ENCODE results near the gene PAPLN. TPM values are rescaled to one million over a fixed set of nuclear protein-coding genes. Genes with fewer than 3 reads are reported as not detected.

The PAPLN gene
- total and polyA plus RNA-seq, 4 donors: 0.68 to 2.8 (median 1.3) TPM

GRCh38 chr14:73273799-73274198 is 36.5 kb downstream of the PAPLN start (continued):
- no peak for TF ChIP-seq CTCF (IDR thresholded peaks at IDR 0.05; ENCODE audit: low read depth, low read length, missing input control)
- no peak for TF ChIP-seq RAD21 (IDR thresholded peaks at IDR 0.05)

GRCh38 chr14:73276836-73277235 is 39.5 kb downstream of the PAPLN start:
- no peaks in the 10 kb centered on the region for H3K4me1 ChIP-seq (ENCODE audit: control insufficient read depth in 4 of 4, insufficient read depth in 4 of 4, low read length in 3 of 4)
- no peak overlapping the region for H3K9ac ChIP-seq (ENCODE audit: low read depth in 1 of 2, low read length in 2 of 2)
- DNase-seq (ENCODE audit: low spot score): no peak
- H3K27me3 ChIP-seq (ENCODE audit: control insufficient read depth in 4 of 4, insufficient read depth in 4 of 4, low read length in 3 of 4): no peaks in the 10 kb centered on the region
- H3K36me3 ChIP-seq (ENCODE audit: control insufficient read depth in 4 of 4, insufficient read depth in 3 of 4, low read depth in 1 of 4, low read length in 3 of 4): peaks cover 10 to 54% (median 43%) of the 10 kb centered on the region in 4 donors
- no peak overlapping the region for H3K27ac ChIP-seq (ENCODE audit: low read depth in 1 of 2, low read length in 2 of 2)
- WGBS: 95% methylated on average over 7 of the region's 7 CpGs
- H3K9me3 ChIP-seq (ENCODE audit: control insufficient read depth in 4 of 4, low read length in 3 of 4): no peaks in the 10 kb centered on the region
- TF ChIP-seq FOXA1 (IDR thresholded peaks at IDR 0.05): no peak
- TF ChIP-seq REST (IDR thresholded peaks at IDR 0.05): no peak
- TF ChIP-seq TAF1 (conservative IDR thresholded peaks at IDR 0.05): no peak
- TF ChIP-seq NR2F2 (IDR thresholded peaks at IDR 0.05): no peak
- TF ChIP-seq JUND (IDR thresholded peaks at IDR 0.05): no peak
- no peak for TF ChIP-seq HNF4G (IDR thresholded peaks at IDR 0.05)
- TF ChIP-seq RAD21 (IDR thresholded peaks at IDR 0.05): no peak
- no peak for TF ChIP-seq HNF4A (conservative IDR thresholded peaks at IDR 0.05)
- TF ChIP-seq YY1 (IDR thresholded peaks at IDR 0.05): no peak
- TF ChIP-seq ZBTB33 (IDR thresholded peaks at IDR 0.05): no peak
- TF ChIP-seq GABPA (IDR thresholded peaks at IDR 0.05 in 1 of 2, conservative IDR thresholded peaks at IDR 0.05 in 1 of 2): no peak
- TF ChIP-seq CTCF (IDR thresholded peaks at IDR 0.05; ENCODE audit: low read depth, low read length, missing input control): no peak
- TF ChIP-seq EGR1 (IDR thresholded peaks at IDR 0.05; ENCODE audit: low read depth in 2 of 2): no peak
- TF ChIP-seq SP1 (IDR thresholded peaks at IDR 0.05): no peak
- no peak overlapping the region for H3K4me3 ChIP-seq (ENCODE audit: low read depth in 1 of 3, low read length in 3 of 3)

All from liver (tissue), 9 donors.